ENCODE data around the gene KEL. TPM values are rescaled to one million over a fixed set of nuclear protein-coding genes. Genes with fewer than 3 reads are reported as not detected.

Gene KEL
- total RNA-seq, 3 donors from 2014 or later = 0.16 to 4.3 (median 2.2) TPM

DNA sequence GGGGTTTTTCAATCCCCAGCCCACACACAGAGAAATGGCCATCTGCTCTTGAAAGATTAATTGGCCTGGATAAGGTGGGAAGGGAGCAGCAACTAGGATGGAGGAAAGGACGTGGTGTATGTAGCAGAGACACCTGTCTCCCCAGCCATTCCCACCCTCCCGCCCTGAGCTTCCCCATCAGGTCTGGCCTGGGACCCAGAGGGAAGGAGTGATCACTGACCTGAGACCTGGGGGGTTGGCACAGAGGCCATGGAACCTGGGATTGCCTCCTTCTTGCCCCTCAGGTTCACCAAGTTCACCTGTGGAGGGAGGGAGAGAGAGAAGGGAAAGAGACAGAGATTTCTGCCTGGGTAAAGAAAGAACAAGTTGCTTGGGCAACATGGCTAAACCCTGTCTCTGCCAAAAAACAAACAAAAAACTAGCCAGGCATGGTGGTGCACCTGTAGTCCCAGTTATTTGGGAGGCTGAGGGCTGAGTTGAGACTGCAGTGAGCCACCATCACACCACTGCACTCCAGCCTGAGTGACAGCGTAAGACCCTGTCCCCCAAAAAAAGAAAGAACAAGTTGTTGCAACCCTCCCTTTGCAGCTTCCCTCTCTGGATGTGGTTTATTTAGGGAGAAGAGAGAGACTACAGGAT, 65.3 kb downstream of the KEL start:
- Histone ChIP-seq H3K27ac (no peak overlapping the region), H3K4me3 (no peak overlapping the region), H3K27me3 (no peaks in the 10 kb centered on the region), H3K36me3 (no peaks in the 10 kb centered on the region), H3K9me3 (no peaks in the 10 kb centered on the region), H3K4me1 (no peaks in the 10 kb centered on the region)
- DNase-seq (ENCODE audit: low spot score in 2 of 2) = no peak
- intact Hi-C loops (cut with DNase I; ENCODE audit: low total_unique reads) = no loop called here
- TF ChIP-seq, protein P1, sequence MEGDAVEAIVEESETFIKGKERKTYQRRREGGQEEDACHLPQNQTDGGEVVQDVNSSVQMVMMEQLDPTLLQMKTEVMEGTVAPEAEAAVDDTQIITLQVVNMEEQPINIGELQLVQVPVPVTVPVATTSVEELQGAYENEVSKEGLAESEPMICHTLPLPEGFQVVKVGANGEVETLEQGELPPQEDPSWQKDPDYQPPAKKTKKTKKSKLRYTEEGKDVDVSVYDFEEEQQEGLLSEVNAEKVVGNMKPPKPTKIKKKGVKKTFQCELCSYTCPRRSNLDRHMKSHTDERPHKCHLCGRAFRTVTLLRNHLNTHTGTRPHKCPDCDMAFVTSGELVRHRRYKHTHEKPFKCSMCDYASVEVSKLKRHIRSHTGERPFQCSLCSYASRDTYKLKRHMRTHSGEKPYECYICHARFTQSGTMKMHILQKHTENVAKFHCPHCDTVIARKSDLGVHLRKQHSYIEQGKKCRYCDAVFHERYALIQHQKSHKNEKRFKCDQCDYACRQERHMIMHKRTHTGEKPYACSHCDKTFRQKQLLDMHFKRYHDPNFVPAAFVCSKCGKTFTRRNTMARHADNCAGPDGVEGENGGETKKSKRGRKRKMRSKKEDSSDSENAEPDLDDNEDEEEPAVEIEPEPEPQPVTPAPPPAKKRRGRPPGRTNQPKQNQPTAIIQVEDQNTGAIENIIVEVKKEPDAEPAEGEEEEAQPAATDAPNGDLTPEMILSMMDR (IDR thresholded peaks at IDR 0.05) = no peak
- TF ChIP-seq POLR2AphosphoS5 (IDR thresholded peaks at IDR 0.05) = no peak
- no peak for TF ChIP-seq POLR2A (IDR thresholded peaks at IDR 0.05)

DNA sequence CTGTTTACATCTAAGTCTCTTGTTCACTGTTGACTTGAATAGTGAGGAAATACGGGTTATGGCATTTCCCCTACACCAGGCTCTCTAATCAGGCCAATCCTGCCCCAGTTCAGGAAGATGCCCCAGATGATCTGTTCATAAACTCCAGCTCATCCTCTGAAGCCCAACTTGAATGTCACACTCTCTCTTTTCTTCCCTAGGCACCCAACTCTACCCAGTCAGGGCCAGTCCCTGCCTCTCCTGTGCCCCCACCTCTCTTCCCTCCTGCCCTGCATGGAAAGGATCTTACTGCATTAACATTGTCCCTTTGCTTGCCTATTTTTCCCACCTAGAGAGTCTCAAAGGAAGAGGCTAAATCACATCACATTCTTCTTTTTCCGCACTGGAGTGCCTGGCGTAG, 66.0 kb downstream of the KEL start:
- intact Hi-C loops (cut with DNase I; ENCODE audit: low total_unique reads) = no loop called here
- TF ChIP-seq POLR2AphosphoS5 (IDR thresholded peaks at IDR 0.05) (no peak), POLR2A (IDR thresholded peaks at IDR 0.05) (no peak)
- TF ChIP-seq, protein P1 (IDR thresholded peaks at IDR 0.05) = no peak
- Histone ChIP-seq H3K27me3 (no peaks in the 10 kb centered on the region), H3K27ac (no peak overlapping the region), H3K36me3 (no peaks in the 10 kb centered on the region), H3K4me1 (no peaks in the 10 kb centered on the region), H3K4me3 (no peak overlapping the region), H3K9me3 (no peaks in the 10 kb centered on the region)
- DNase-seq (ENCODE audit: low spot score in 2 of 2) = no peak

DNA sequence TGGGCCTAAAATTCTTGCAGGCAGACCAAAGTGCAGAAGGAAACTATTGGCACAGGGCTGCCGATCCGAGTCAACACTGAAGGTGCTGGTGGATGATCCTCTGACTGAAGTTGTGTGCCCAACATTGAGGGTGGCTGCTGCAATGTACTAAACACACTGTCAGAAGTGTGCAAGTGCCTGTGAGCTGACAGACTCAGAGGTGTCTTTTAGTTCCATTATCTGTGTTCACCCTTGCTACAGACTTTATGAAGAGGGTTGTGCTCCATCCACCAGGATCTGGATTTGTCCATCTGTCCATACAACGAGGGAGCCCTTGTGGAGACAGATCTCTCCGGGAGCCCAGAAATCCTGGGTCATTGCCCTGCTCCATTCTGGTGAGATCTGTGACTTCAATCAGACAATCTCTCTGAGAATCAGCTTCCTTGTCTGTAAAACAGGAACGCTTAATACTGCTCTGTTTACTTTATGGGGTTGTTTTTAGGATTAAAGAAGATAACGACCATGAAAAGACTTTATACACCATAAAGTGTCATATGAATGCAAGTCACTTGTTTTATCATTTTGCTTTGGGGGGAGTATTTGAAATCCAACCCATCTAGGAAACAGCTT, 67.1 kb downstream of the KEL start:
- TF ChIP-seq, protein P1 (IDR thresholded peaks at IDR 0.05) = no peak
- TF ChIP-seq POLR2A (IDR thresholded peaks at IDR 0.05) (no peak), POLR2AphosphoS5 (IDR thresholded peaks at IDR 0.05) (no peak)
- DNase-seq (ENCODE audit: low spot score in 2 of 2) = no peak
- Histone ChIP-seq H3K36me3 (no peaks in the 10 kb centered on the region), H3K27me3 (no peaks in the 10 kb centered on the region), H3K4me1 (no peaks in the 10 kb centered on the region), H3K9me3 (no peaks in the 10 kb centered on the region), H3K4me3 (no peak overlapping the region), H3K27ac (no peak overlapping the region)
- intact Hi-C loops (cut with DNase I; ENCODE audit: low total_unique reads) = no loop called here

DNA sequence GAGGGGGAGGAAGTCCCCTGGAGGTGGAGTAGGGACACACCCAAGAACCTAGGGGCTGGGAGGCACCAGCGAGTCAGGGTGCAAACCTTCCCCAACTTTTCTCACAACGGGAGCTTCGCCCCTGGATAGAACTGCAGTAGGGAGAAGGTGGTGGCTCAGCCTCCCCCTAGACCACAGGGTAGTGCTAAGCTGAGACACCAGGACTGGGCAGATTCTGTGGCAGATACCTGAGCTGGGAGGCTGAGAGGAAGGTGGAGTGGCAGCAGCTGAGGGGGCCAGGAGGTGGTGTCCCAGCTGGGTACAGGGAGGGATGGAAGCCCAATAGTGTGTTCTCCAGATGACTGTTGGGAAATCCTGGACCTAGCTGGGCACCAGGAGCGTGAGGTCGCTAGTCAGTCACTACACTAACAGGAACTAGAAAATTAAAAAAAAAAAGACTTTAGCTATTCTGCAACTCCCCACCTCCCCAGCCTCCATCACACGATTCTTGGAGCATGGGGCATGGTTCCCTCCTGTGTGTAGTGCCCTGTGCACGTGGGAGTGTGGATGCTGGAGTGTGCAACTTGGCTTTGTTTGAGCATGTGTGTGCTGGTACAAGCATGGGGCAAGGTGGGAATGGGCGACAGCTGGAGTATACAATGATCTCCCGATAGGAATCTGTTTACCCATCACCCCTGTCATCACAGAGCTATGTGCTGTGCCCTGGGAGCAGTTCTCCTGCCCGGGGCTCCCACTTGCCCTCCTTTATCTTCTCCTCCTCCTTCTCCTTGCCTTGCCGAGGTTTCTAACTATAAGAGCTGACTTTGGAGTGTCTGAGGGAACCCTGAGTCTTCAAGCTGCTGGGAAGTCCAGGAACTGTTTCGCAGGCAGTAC, 67.8 kb downstream of the KEL start:
- TF ChIP-seq POLR2AphosphoS5 (IDR thresholded peaks at IDR 0.05) = no peak
- TF ChIP-seq, protein P1 (IDR thresholded peaks at IDR 0.05) = no peak
- TF ChIP-seq POLR2A (IDR thresholded peaks at IDR 0.05) = no peak
- H3K27ac ChIP-seq = no peak overlapping the region
- intact Hi-C loops (cut with DNase I; ENCODE audit: low total_unique reads) = no loop called here
- H3K36me3 ChIP-seq = no peaks in the 10 kb centered on the region
- no peak overlapping the region for H3K4me3 ChIP-seq
- no peaks in the 10 kb centered on the region for H3K4me1 ChIP-seq
- no peaks in the 10 kb centered on the region for H3K9me3 ChIP-seq
- H3K27me3 ChIP-seq = no peaks in the 10 kb centered on the region
- DNase-seq (ENCODE audit: low spot score in 2 of 2) = peak in 1 of 2 donors; percentile 11

DNA sequence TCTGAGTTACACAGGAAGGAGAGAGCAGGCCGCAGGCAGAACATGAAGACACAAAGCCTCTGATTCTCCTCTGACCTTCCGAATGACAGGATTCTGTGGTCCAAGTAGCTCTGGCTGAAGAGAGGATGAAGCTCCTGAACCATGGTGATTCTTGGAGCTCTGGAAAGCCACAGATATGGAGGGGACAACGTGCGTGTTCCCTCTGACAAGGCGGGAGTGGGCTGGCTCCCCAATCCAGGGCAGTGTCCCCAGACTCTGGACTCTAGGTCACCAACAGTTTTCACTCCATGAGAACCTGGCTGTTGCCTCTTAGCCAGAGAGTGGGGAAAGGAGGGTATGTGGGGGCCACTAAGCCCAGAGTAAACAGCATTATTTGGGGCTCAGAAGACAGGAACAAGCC, 69.2 kb downstream of the KEL start:
- no peaks in the 10 kb centered on the region for H3K4me1 ChIP-seq
- intact Hi-C loops (cut with DNase I; ENCODE audit: low total_unique reads) = no loop called here
- no peak overlapping the region for H3K27ac ChIP-seq
- H3K9me3 ChIP-seq = no peaks in the 10 kb centered on the region
- H3K27me3 ChIP-seq = no peaks in the 10 kb centered on the region
- H3K36me3 ChIP-seq = no peaks in the 10 kb centered on the region
- DNase-seq (ENCODE audit: low spot score in 2 of 2) = no peak
- no peak overlapping the region for H3K4me3 ChIP-seq
- TF ChIP-seq POLR2AphosphoS5 (IDR thresholded peaks at IDR 0.05) (no peak), POLR2A (IDR thresholded peaks at IDR 0.05) (no peak)
- TF ChIP-seq, protein P1 (IDR thresholded peaks at IDR 0.05) = no peak
